H1 (cell line): ENCODE results near the gene OBSCN. TPM values are rescaled to one million over a fixed set of nuclear protein-coding genes. Genes with fewer than 3 reads are reported as not detected.

Source experiments
- CHD7 ChIP-seq: fragments of 300-600 bp; sonication (generic); IDR thresholded peaks from 2 replicates; pipeline ENCODE4 v1.7.1; 2012; ENCODE audit warnings: low read length, moderate library complexity, mild to moderate bottlenecking, inconsistent platforms; ENCODE audit not compliant: insufficient replicate concordance
- POLR2AphosphoS5 ChIP-seq: IDR thresholded peaks from 2 replicates; pipeline ENCODE4 v1.6.1; 2011; ENCODE audit warnings: low read depth, low read length
- polyA plus RNA-seq, 7 experiments: library from polyadenylated mRNA; depleted of rRNA in 3 of 7; stranded (reverse) in 5 of 7; unstranded in 2 of 7; fragments of >200 nt in 5 of 7; fragments of 200-250 nt in 2 of 7; gene quantifications; 1 replicate in 5 of 7; 2 replicates in 1 of 7; 4 replicates in 1 of 7; pipeline versions ENCODE4 v1.2.1 to v1.2.3, GENCODE V29; 2011 to 2013; ENCODE audit warnings: missing spikeins in 2 of 7, mixed read lengths in 2 of 7
- total RNA-seq: library from RNA; stranded (reverse); fragmentation: NEBNext Ultra II Directional; extraction: Animal tissue kit (Norgen Biotek cat#: 25700); gene quantifications from 2 replicates; pipeline ENCODE4 v1.2.1, GENCODE V29; 2021

The OBSCN gene
- total and polyA plus RNA-seq, 2 of the 8 experiments (the other 6 are each of a cell fraction or from before 2014, with no cell fraction given): 7.5 to 28.4 TPM

GRCh38 chr1:228405979-228406228 lies 198.1 kb downstream of the OBSCN start (continued):
- no peak for TF ChIP-seq CHD7
- no peak for TF ChIP-seq POLR2AphosphoS5
